SIG-M5 (cell line): ENCODE measurements around the gene NOS1.
"Not testable (repeated sequence)": the region's sequence is repeated elsewhere in the genome, so short reads cannot be mapped to it uniquely, and the experiment has no call there.

Experiments used
- DNase-seq: peaks from one replicate; lab custom pipeline; 2025; lab: John Stamatoyannopoulos, UW

Gene NOS1

GRCh38 chr12:117208811-117209455 is 152.5 kb downstream of the NOS1 start:
- no peak for DNase-seq

GRCh38 chr12:117208206-117208605 is 153.2 kb downstream of the NOS1 start:
- DNase-seq = no peak

GRCh38 chr12:117207675-117208074 is 153.8 kb downstream of the NOS1 start:
- DNase-seq = no peak

GRCh38 chr12:117202556-117202955 is 158.9 kb downstream of the NOS1 start:
- DNase-seq = no peak

DNA sequence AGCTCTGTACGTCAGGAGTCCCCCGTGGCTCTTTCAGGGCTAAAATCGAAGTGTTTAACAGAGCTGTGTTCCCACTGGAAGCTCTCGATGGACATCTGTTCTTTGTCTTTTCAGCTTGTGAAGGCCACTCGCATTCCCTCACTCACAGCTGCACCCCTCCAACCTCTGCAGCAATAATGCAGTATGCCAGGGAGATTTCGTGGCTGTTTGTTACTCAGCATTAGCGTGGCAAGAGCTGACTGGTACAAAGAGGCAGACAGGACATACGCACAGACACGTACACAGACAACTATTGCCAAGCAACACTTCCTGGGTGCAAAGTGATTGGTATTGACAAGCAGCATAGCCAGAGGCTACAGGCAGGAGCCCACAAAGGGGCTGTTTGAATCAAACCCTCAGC is 159.4 kb downstream of the NOS1 start:
- DNase-seq = no peak

DNA sequence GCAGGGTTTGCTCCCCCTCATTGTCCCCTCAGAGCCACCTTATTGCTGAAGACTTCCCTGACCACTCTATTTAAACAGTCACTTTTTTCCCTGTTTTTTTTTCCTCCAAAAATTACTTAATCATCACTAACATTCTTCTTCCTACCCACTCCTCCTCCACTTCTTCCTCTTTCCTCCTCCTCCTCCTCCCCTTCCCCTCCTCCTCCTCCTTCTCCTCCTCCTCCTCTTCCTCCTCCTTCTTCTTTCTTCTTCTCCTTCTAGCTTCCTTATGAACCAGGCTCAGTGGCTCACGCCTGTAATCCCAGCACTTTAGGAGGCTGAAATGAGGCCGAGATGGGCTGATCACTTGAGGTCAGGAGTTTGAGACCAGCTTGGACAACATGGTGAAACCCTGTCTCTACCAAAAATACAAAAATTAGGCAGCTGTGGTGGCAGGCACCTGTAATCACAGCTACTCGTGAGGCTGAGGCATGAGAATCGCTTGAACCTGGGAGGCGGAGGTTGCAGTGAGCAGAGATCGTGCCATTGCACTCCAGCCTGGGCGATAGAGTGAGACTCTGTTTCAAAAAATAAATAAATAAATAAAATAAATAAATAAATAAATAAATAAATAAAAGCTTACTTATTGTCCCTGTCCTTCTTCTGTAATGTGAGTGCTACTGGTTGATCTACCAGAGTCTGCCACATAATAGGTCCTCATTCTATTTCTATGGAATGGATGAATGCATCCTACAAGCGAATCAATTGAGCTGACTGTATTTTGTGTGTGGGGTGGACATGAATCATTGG is 161.3 kb downstream of the NOS1 start:
- DNase-seq = not testable (repeated sequence)

DNA sequence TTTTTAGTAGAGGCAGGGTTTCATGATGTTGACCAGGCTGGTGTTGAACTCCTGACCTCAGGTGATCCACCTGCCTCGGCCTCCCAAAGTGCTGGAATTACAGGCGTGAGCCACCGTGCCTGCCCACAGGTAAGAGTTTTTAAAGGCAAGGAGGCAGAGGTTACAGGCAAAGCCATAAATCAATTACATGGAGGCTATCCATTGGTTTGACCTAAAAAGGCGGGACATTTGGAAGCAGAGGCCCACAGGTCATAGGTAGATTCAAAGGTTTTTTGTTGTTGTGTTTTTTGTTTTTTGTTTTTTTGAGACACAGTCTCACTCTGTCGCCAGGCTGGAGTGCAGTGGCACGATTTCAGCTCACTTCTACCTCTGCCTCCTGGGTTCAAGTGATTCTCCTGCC is 165.1 kb downstream of the NOS1 start:
- DNase-seq = not testable (repeated sequence)

- DNase-seq = not testable (repeated sequence)
Observed at GRCh38 chr12:117195027-117195426, 166.4 kb downstream of the NOS1 start.

GRCh38 chr12:117193903-117194302 is 167.5 kb downstream of the NOS1 start:
- no peak for DNase-seq

DNA sequence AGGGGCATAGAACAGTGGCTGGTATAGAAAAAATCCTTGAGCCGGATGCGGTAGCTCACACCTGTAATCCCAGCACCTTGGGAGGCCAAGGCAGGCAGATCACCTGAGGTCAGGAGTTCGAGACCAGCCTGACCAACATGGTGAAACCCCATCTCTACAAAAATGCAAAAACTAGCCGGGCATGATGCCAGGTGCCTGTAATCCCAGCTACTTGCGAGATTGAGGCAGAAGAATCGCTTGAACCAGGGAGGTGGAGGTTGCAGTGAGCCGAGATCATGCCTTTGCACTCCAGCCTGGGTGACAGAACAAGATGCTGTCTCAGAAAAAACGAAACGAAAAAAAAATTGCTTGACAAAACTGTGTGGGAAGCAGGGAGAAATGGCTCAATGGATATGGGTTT is 168.8 kb downstream of the NOS1 start:
- not testable (repeated sequence) for DNase-seq

GRCh38 chr12:117192057-117192456 is 169.4 kb downstream of the NOS1 start:
- DNase-seq = no peak

GRCh38 chr12:117190210-117190781 is 171.1 kb downstream of the NOS1 start, which contains the start of gene FBXO21:
Gene FBXO21 (minus strand): TSS chr12:117190470. CDS start chr12:117190456, 14 bp downstream.
- DNase-seq = peak; percentile 22

DNA sequence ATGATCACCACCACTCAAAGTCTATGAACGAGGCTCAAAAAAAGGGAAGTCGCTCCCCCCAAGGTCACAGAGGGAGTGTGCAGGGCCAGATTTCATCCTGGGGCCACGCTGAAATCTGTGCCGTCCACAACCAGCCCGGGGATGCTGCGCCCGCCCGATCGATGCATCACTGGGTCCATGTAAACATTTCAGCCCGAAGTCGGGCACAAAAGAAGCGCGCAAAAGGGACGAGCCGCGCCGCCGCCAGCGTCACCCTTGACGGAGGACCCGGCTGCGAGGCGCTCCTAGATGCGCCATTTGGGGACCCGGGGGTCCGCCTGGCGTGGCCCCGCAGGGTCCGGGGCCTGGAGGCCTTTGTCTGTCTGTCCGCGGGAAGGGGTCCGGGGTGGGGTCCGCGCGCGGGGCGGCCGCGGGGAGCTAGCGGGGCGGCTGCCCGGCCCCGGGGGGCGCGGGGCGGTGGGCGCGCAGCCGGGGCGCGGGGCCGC is 171.7 kb downstream of the NOS1 start:
- DNase-seq = no peak

DNA sequence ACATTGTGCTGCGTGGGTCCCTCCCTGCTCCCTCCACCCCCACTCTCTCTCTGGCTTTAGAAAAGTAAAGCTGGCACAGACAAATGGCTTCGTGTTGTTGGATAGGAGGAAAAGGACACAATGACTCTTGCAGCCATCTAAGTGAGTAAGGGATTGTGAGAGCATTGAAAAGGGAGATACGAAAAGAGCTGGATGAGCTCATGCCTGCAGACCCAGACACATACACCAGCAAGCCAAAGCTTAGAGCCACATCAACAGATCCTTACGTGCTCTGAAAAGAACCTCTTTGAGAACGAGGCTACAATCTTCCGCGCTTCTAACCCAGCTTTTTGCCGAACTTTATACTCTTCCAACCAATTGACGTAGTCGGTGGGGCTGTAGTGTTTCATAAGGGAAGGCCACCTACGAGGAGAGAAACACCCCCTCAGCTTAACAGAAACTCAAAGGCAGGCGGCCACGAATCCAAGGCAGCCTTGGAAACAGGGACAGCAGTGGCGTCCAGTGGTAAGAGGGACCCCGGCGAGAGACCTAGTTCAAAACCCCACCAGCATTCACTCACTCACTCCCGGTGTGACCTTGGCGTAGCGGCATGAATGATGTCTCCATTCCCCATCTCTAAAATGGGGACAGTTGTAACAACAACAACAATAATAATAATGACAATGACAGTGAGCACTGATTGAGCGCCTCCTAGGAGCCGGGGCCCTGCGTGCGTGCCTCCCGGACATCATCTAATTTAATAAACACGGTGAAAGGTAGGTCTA is 172.3 kb downstream of the NOS1 start:
- no peak for DNase-seq

GRCh38 chr12:117188121-117188665 is 173.2 kb downstream of the NOS1 start:
- no peak for DNase-seq

DNA sequence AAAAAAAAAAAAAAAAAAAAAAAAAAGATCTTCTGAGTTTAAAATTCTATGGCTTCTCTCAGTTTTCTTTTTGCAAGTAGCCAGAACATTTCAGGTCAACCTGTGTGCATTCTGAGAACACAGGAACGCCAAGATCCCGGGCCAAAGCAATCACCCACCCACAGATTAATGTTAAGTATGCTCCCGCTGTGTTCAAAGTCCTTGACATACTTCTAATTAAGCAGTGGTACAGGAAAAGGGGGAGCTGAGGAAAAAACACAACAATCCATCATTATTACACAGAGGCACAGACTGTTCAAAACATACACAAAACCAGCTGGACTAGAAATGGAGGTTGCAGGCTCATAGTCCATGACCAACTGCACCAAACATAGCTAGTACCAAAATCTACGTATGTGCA is 174.0 kb downstream of the NOS1 start:
- DNase-seq = no peak

- no peak for DNase-seq
Observed at GRCh38 chr12:117182866-117183265, 178.6 kb downstream of the NOS1 start.

DNA sequence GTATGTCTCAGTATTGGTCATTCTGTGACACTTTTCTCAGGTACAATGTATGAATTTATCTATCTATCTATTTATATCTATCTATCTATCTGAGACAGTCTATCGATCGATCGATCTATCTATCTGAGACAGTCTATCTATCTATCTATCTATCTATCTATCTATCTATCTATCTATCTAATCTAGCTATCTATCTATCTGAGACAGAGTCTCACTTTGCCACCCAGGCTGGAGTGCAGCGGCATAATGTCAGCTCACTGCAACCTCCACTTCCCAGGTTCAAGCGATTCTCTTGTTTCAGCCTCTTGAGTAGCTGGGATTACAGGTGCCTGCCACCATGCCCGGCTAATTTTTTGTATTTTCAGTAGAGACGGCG is 180.0 kb downstream of the NOS1 start:
- not testable (repeated sequence) for DNase-seq

GRCh38 chr12:117180758-117181467 is 180.5 kb downstream of the NOS1 start:
- DNase-seq = no peak

DNA sequence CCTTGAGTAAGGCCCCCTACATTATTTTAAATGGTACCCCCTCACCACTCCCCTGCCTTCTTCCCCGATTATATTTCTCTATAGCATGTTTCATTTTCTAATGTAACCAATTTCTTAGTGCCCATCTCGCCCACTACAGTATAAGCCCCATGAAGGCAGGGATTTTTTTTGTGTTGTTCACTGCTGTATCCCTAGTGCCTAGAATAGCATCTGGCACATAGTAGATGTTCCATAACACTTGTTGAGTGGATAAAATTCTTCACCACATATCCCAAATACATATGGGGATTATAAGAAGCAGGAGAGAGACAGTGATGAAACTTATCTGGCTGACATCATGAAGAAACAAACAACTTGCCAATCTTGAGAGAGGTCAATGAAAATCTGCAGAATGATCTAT is 182.7 kb downstream of the NOS1 start:
- no peak for DNase-seq

- DNase-seq = no peak
Observed at GRCh38 chr12:117178301-117178700, 183.1 kb downstream of the NOS1 start.
